Smooth muscle cell (in vitro differentiated cells): ENCODE results near the gene ADGRB3. TPM values are rescaled to one million over a fixed set of nuclear protein-coding genes. Genes with fewer than 3 reads are reported as not detected.

Experiments
- DNase-seq: peaks from one replicate; lab custom pipeline; 2025; ENCODE audit not compliant: unreplicated experiment; lab: John Stamatoyannopoulos, UW
- H2AFZ ChIP-seq: fragments of 200-600 bp; sonication (generic); 2 replicates; pipeline ENCODE4 v1.6.0; 2016; ENCODE audit warnings: antibody characterized with exemption, low read depth, mild to moderate bottlenecking
- H3F3A ChIP-seq: fragments of 200-600 bp; sonication (generic); 2 replicates; pipeline ENCODE4 v1.6.0; 2017; ENCODE audit warnings: antibody characterized with exemption, low read depth
- H3K27ac ChIP-seq: fragments of 200-600 bp; sonication (generic); 2 replicates; pipeline ENCODE4 v1.5.1; 2016; ENCODE audit warnings: low read depth, mild to moderate bottlenecking
- H3K27me3 ChIP-seq: fragments of 200-600 bp; sonication (generic); 2 replicates; pipeline ENCODE4 v1.6.1; 2016; ENCODE audit warnings: low read depth, mild to moderate bottlenecking
- H3K36me3 ChIP-seq: fragments of 200-600 bp; sonication (generic); 2 replicates; pipeline ENCODE4 v1.5.1; 2016; ENCODE audit warnings: low read depth
- H3K4me1 ChIP-seq: fragments of 200-600 bp; sonication (generic); 2 replicates; pipeline ENCODE4 v1.5.1; 2016; ENCODE audit warnings: low read depth
- H3K4me2 ChIP-seq: fragments of 200-600 bp; sonication (generic); 2 replicates; pipeline ENCODE4 v1.6.0; 2016; ENCODE audit warnings: mild to moderate bottlenecking
- H3K4me3 ChIP-seq: fragments of 200-600 bp; sonication (generic); 2 replicates; pipeline ENCODE4 v1.5.1; 2016; ENCODE audit warnings: mild to moderate bottlenecking
- H3K79me2 ChIP-seq: fragments of 200-600 bp; sonication (generic); 2 replicates; pipeline ENCODE4 v1.6.0; 2016; ENCODE audit warnings: low read depth, mild to moderate bottlenecking
- H3K9ac ChIP-seq: fragments of 200-600 bp; sonication (generic); 2 replicates; pipeline ENCODE4 v1.6.0; 2016; ENCODE audit warnings: low read depth
- H3K9me3 ChIP-seq: fragments of 200-600 bp; sonication (generic); replicated peaks from 2 replicates; pipeline ENCODE4 v1.5.1; 2016; ENCODE audit warnings: low read depth
- H4K20me1 ChIP-seq: fragments of 200-600 bp; sonication (generic); 2 replicates; pipeline ENCODE4 v1.6.0; 2016; ENCODE audit warnings: low read depth
- WGBS: methylation state at CpG from one replicate; pipeline ENCODE4 v1.1.7; 2016; ENCODE audit warnings: low lambda C conversion rate; 5-methylcytosine and 5-hydroxymethylcytosine counted together
- polyA plus RNA-seq: library from polyadenylated mRNA; unstranded; fragments of >200 nt; fragmentation: Nextera tagmentation; extraction: Ambion mirVana; gene quantifications from 2 replicates; pipeline ENCODE4 v1.2.1, GENCODE V29; 2016
- total RNA-seq: library from RNA; depleted of rRNA; stranded (reverse); fragments of >200 nt; gene quantifications from 2 replicates; pipeline ENCODE4 v1.2.3, GENCODE V29; 2014
- TF ChIP-seq, protein P1 (sequence below): fragments of 200-600 bp; sonication (generic); IDR thresholded peaks from 2 replicates; pipeline ENCODE4 v1.5.1; 2017; ENCODE audit warnings: borderline replicate concordance, mild to moderate bottlenecking, antibody characterized with exemption; ENCODE audit not compliant: insufficient read depth, poor library complexity, severe bottlenecking

Gene ADGRB3
- total and polyA plus RNA-seq, 2 experiments from 2014 or later: 0.34 to 0.63 TPM

DNA sequence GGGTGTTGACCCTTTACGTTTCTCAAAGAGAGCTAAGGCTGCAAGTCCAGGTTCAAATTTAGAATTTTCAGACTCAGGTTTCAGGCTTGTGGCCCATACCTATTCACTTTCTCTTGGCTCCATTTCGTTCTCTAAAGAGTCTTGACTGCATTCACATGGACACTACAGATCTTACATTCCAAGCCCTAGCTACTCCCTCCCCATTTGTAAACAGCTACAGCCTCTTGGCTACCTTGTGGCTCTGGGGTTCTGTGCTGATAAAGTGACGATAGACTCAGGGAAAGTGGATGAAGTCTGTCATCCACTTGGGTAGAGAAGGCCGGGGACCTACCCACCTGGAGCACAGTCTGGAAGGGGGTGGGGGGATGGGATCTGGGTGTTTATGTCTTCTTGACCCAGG is 658.4 kb downstream of the ADGRB3 start:
- WGBS: 78% methylated on average over 4 of the region's 4 CpGs

DNA sequence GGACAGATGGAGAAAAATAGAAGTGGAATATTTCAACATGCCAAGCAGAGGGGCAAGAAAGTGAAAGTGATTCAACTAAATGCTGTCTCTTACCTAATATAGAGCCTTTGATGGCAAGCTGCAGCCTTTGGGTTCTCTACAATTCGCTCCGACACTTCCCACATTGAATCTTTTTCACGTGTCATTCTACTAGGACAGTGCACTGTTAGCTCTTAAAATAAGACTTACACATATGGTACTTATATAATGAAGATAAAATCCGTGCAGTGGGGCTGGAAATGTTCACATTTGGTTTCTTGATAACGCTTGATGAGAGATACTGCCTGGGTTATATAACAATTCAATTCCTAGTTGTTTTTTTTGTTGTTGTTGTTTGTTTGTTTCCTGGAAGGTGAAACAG is 659.3 kb downstream of the ADGRB3 start:
- no peak overlapping the region for H3K4me2 ChIP-seq
- no peaks in the 10 kb centered on the region for H3K79me2 ChIP-seq
- H3K4me3 ChIP-seq: no peak overlapping the region
- H3K9ac ChIP-seq: no peak overlapping the region
- no peak for DNase-seq
- H3K27ac ChIP-seq: no peak overlapping the region
- H3K27me3 ChIP-seq: no peaks in the 10 kb centered on the region
- TF ChIP-seq, protein P1, sequence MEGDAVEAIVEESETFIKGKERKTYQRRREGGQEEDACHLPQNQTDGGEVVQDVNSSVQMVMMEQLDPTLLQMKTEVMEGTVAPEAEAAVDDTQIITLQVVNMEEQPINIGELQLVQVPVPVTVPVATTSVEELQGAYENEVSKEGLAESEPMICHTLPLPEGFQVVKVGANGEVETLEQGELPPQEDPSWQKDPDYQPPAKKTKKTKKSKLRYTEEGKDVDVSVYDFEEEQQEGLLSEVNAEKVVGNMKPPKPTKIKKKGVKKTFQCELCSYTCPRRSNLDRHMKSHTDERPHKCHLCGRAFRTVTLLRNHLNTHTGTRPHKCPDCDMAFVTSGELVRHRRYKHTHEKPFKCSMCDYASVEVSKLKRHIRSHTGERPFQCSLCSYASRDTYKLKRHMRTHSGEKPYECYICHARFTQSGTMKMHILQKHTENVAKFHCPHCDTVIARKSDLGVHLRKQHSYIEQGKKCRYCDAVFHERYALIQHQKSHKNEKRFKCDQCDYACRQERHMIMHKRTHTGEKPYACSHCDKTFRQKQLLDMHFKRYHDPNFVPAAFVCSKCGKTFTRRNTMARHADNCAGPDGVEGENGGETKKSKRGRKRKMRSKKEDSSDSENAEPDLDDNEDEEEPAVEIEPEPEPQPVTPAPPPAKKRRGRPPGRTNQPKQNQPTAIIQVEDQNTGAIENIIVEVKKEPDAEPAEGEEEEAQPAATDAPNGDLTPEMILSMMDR: no peak
- H3K9me3 ChIP-seq: no peaks in the 10 kb centered on the region
- H4K20me1 ChIP-seq: no peaks in the 10 kb centered on the region
- no peak overlapping the region for H2AFZ ChIP-seq
- 81% methylated on average over 5 of the region's 5 CpGs for WGBS
- no peaks in the 10 kb centered on the region for H3K4me1 ChIP-seq
- H3K36me3 ChIP-seq: no peaks in the 10 kb centered on the region
- H3F3A ChIP-seq: no peaks in the 10 kb centered on the region

More for the DNA sequence above, 658.4 kb downstream of the ADGRB3 start:
- no peaks in the 10 kb centered on the region for H3K9me3 ChIP-seq
- no peak overlapping the region for H2AFZ ChIP-seq
- H4K20me1 ChIP-seq: no peaks in the 10 kb centered on the region
- no peaks in the 10 kb centered on the region for H3K4me1 ChIP-seq
- TF ChIP-seq, protein P1: no peak
- H3K9ac ChIP-seq: no peak overlapping the region
- H3K36me3 ChIP-seq: no peaks in the 10 kb centered on the region
- no peak overlapping the region for H3K4me2 ChIP-seq
- no peak overlapping the region for H3K4me3 ChIP-seq
- no peaks in the 10 kb centered on the region for H3K27me3 ChIP-seq
- H3F3A ChIP-seq: no peaks in the 10 kb centered on the region
- no peak for DNase-seq
- H3K27ac ChIP-seq: no peak overlapping the region
- no peaks in the 10 kb centered on the region for H3K79me2 ChIP-seq

DNA sequence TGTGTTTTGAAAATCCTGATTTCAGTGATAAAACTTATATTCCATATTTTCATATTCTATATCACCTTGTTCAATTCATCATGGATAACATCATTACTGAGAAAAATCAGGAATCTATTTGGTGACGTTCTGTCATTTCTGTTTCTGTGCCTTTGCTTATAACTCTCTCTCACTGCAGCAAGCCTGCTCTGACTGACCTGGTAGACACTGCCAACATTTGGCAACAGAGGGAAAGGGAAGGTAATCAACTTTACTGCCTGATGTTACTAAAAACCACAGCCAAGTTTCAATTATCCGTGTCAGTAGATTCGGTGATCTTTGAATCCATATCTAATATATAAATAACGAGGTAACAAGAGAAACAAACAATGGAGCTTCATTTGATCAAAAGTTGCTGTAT is 659.8 kb downstream of the ADGRB3 start:
- no peak overlapping the region for H3K4me3 ChIP-seq
- 86% methylated on average over 4 of the region's 4 CpGs for WGBS
- no peaks in the 10 kb centered on the region for H3F3A ChIP-seq
- H3K79me2 ChIP-seq: no peaks in the 10 kb centered on the region
- H3K36me3 ChIP-seq: no peaks in the 10 kb centered on the region
- DNase-seq: no peak
- H3K4me1 ChIP-seq: no peaks in the 10 kb centered on the region
- no peak overlapping the region for H3K4me2 ChIP-seq
- no peaks in the 10 kb centered on the region for H3K9me3 ChIP-seq
- H3K27me3 ChIP-seq: no peaks in the 10 kb centered on the region
- H3K27ac ChIP-seq: no peak overlapping the region
- H4K20me1 ChIP-seq: no peaks in the 10 kb centered on the region
- no peak overlapping the region for H3K9ac ChIP-seq
- no peak overlapping the region for H2AFZ ChIP-seq
- TF ChIP-seq, protein P1: no peak

DNA sequence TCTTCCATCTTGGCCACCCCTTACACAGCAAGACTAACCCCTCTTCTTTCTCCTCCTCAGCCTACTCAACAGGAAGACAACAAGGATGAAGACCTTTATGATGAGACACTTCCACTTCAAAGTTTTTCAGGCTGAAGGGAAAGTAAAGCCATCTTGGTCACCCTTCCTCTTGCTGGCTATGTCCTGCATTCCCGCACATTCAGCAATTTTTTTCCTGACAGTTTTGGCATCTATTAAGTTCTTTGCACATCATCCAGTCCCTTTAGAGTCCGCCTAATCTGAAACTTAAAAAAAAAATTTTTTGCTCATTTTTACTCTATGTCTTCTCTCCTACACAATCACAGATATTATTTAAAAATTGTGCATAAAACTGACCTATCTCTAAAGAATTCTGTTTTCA is 668.3 kb downstream of the ADGRB3 start:
- Histone ChIP-seq H3K79me2 (no peaks in the 10 kb centered on the region), H2AFZ (no peak overlapping the region), H3K4me1 (no peaks in the 10 kb centered on the region), H3K27me3 (no peaks in the 10 kb centered on the region), H4K20me1 (no peaks in the 10 kb centered on the region), H3F3A (no peaks in the 10 kb centered on the region), H3K9me3 (no peaks in the 10 kb centered on the region), H3K27ac (no peak overlapping the region), H3K36me3 (no peaks in the 10 kb centered on the region), H3K4me3 (no peak overlapping the region), H3K4me2 (no peak overlapping the region), H3K9ac (no peak overlapping the region)
- no peak for DNase-seq
- WGBS: 89% methylated on average over 2 of the region's 2 CpGs
- TF ChIP-seq, protein P1: no peak
